ENCODE data around the gene PRKCB.

- TF ChIP-seq CTCF (IDR thresholded peaks at IDR 0.05) (no peak), POLR2A (IDR thresholded peaks at IDR 0.05) (no peak), POLR2AphosphoS5 (IDR thresholded peaks at IDR 0.05) (no peak)
Observed at GRCh38 chr16:24198807-24199533, 363.2 kb downstream of the PRKCB start.
